GM23338 (cell line): ENCODE measurements around the gene PAXX. TPM values are rescaled to one million over a fixed set of nuclear protein-coding genes. Genes with fewer than 3 reads are reported as not detected.

Source experiments
- ATAC-seq: fragments of 200-7000 bp; cut with Tn5 transposase; 3 replicates; pipeline ENCODE4 v1.9.1; 2020
- DNase-seq: peaks from one replicate; pipeline ENCODE4 v3.0.0-alpha.2; 2015; ENCODE audit warnings: low spot score
- H2AFZ ChIP-seq: fragments of 200-600 bp; sonication (generic); 2 replicates; pipeline ENCODE4 v1.8.0; 2016; ENCODE audit warnings: antibody characterized with exemption, mild to moderate bottlenecking, moderate library complexity
- H3F3A ChIP-seq: fragments of 200-600 bp; sonication (generic); replicated peaks from 2 replicates; pipeline ENCODE4 v1.8.0; 2017; ENCODE audit warnings: antibody characterized with exemption, mixed run types, low read depth
- H3K27ac ChIP-seq: fragments of 200-600 bp; sonication (generic); 2 replicates; pipeline ENCODE4 v1.6.1; 2016; ENCODE audit warnings: low read depth
- H3K27me3 ChIP-seq: fragments of 200-600 bp; sonication (generic); 2 replicates; pipeline ENCODE4 v1.8.0; 2016; ENCODE audit warnings: mild to moderate bottlenecking, mixed run types, moderate library complexity; ENCODE audit not compliant: insufficient read depth
- H3K36me3 ChIP-seq: fragments of 200-600 bp; sonication (generic); 2 replicates; pipeline ENCODE4 v1.8.0; 2016; ENCODE audit warnings: mild to moderate bottlenecking; ENCODE audit not compliant: insufficient read depth
- H3K4me1 ChIP-seq: fragments of 200-600 bp; sonication (generic); 2 replicates; pipeline ENCODE4 v1.8.0; 2016; ENCODE audit warnings: mild to moderate bottlenecking, moderate library complexity; ENCODE audit not compliant: insufficient read depth
- H3K4me2 ChIP-seq: fragments of 200-600 bp; sonication (generic); 2 replicates; pipeline ENCODE4 v1.7.1; 2017; ENCODE audit warnings: mixed run types
- H3K4me3 ChIP-seq: fragments of 200-600 bp; sonication (generic); 2 replicates; pipeline ENCODE4 v1.6.1; 2016; ENCODE audit warnings: mixed run types
- H3K79me2 ChIP-seq: fragments of 200-600 bp; sonication (generic); replicated peaks from 2 replicates; pipeline ENCODE4 v1.8.0; 2017; ENCODE audit warnings: mild to moderate bottlenecking; ENCODE audit not compliant: insufficient read depth
- H3K9me2 ChIP-seq: fragments of 200-600 bp; sonication (generic); 2 replicates; pipeline ENCODE4 v1.8.0; 2017; ENCODE audit not compliant: insufficient read depth
- H4K20me1 ChIP-seq: fragments of 200-600 bp; sonication (generic); replicated peaks from 2 replicates; pipeline ENCODE4 v1.8.0; 2017; ENCODE audit warnings: mild to moderate bottlenecking; ENCODE audit not compliant: insufficient read depth
- H3K27ac Mint-ChIP-seq: 2 replicates; pipeline ENCODE4 v1.8.0; 2020; ENCODE audit warnings: inconsistent platforms, mild to moderate bottlenecking, moderate library complexity, mixed read lengths
- H3K27me3 Mint-ChIP-seq: 3 replicates; pipeline ENCODE4 v1.8.0; 2022; ENCODE audit warnings: low read depth, mild to moderate bottlenecking, moderate library complexity, mixed read lengths, inconsistent platforms; ENCODE audit not compliant: insufficient read depth, poor library complexity
- H3K36me3 Mint-ChIP-seq: 3 replicates; pipeline ENCODE4 v1.8.0; 2021; ENCODE audit warnings: low read depth, mild to moderate bottlenecking, inconsistent platforms, moderate library complexity, mixed read lengths
- H3K4me1 Mint-ChIP-seq: 3 replicates; pipeline ENCODE4 v1.8.0; 2020; ENCODE audit warnings: mild to moderate bottlenecking, inconsistent platforms, mixed read lengths
- H3K4me3 Mint-ChIP-seq: 3 replicates; pipeline ENCODE4 v1.8.0; 2021; ENCODE audit warnings: moderate library complexity, mild to moderate bottlenecking, inconsistent platforms, mixed read lengths
- H3K9me3 Mint-ChIP-seq: 3 replicates; pipeline ENCODE4 v1.8.0; 2020; ENCODE audit warnings: moderate library complexity, mild to moderate bottlenecking, inconsistent platforms, mixed read lengths
- CREB1 ChIP-seq: fragments of 250-450 bp; sonication (Bioruptor Pico); IDR thresholded peaks from 2 replicates; pipeline ENCODE4 v1.5.0; 2020; ENCODE audit warnings: low read depth, mild to moderate bottlenecking, moderate library complexity
- CTCF ChIP-seq, 2 experiments: fragments of 200-600 bp in 1 of 2; sonication (generic) in 1 of 2; conservative IDR thresholded peaks; 2 replicates each; pipeline versions ENCODE4 v1.5.1 to v1.6.1; 2016 to 2017; ENCODE audit warnings: antibody characterized with exemption in 2 of 2, low read depth in 2 of 2, mild to moderate bottlenecking in 2 of 2, moderate library complexity in 1 of 2
- ETS1 ChIP-seq: IDR thresholded peaks from 2 replicates; pipeline ENCODE4 v1.6.1; 2016; ENCODE audit warnings: antibody characterized with exemption
- EZH2 ChIP-seq: fragments of 200-600 bp; sonication (generic); IDR thresholded peaks from one replicate; pipeline ENCODE4 v1.8.0; 2017; ENCODE audit warnings: antibody characterized with exemption, mild to moderate bottlenecking, low read depth; ENCODE audit not compliant: unreplicated experiment
- EZH2phosphoT487 ChIP-seq: fragments of 200-600 bp; sonication (generic); IDR thresholded peaks from one replicate; pipeline ENCODE4 v1.8.1; 2018; ENCODE audit warnings: antibody characterized with exemption; ENCODE audit not compliant: unreplicated experiment
- JUNB ChIP-seq: IDR thresholded peaks from one replicate; pipeline ENCODE4 v1.6.1; 2016; ENCODE audit warnings: antibody characterized with exemption; ENCODE audit not compliant: unreplicated experiment
- NANOG ChIP-seq: IDR thresholded peaks from 2 replicates; pipeline ENCODE4 v1.6.1; 2016; ENCODE audit warnings: antibody characterized with exemption, borderline replicate concordance
- POLR2AphosphoS5 ChIP-seq: IDR thresholded peaks from 2 replicates; pipeline ENCODE4 v1.6.1; 2016; ENCODE audit warnings: antibody characterized with exemption, low read depth
- REST ChIP-seq: IDR thresholded peaks from one replicate; pipeline ENCODE4 v1.6.1; 2018; ENCODE audit warnings: antibody characterized with exemption; ENCODE audit not compliant: unreplicated experiment
- STAT1 ChIP-seq: IDR thresholded peaks from one replicate; pipeline ENCODE4 v1.6.1; 2016; ENCODE audit warnings: antibody characterized with exemption; ENCODE audit not compliant: unreplicated experiment
- ZNF114 ChIP-seq: fragments of 250-450 bp; sonication (Bioruptor Pico); IDR thresholded peaks from 2 replicates; pipeline ENCODE4 v1.5.0; 2020; ENCODE audit warnings: mild to moderate bottlenecking, moderate library complexity
- ZNF331 ChIP-seq: fragments of 250-450 bp; sonication (Bioruptor Pico); IDR thresholded peaks from 2 replicates; pipeline ENCODE4 v1.5.0; 2020; ENCODE audit warnings: low read depth, mild to moderate bottlenecking, moderate library complexity
- ZNF462 ChIP-seq: fragments of 250-450 bp; sonication (Bioruptor Pico); IDR thresholded peaks from 2 replicates; pipeline ENCODE4 v1.5.0; 2020; ENCODE audit warnings: mild to moderate bottlenecking, moderate library complexity
- polyA plus RNA-seq: library from polyadenylated mRNA; unstranded; fragments of >200 nt; fragmentation: Nextera tagmentation; extraction: Ambion mirVana; gene quantifications from 2 replicates; pipeline ENCODE4 v1.2.1, GENCODE V29; 2016
- total RNA-seq: library from RNA; depleted of rRNA; stranded (reverse); fragments of >200 nt; shearing (Covaris generic); gene quantifications from 2 replicates; pipeline ENCODE4 v1.2.3, GENCODE V29; 2014

The PAXX gene
- total and polyA plus RNA-seq, 2 experiments from 2014 or later = 71.5 to 86.0 TPM

- H3K27me3 Mint-ChIP-seq = peaks cover 15% of the 10 kb centered on the region
- H3K27ac Mint-ChIP-seq = no peak overlapping the region
- Histone ChIP-seq H3K27ac (no peak overlapping the region), H4K20me1 (no peaks in the 10 kb centered on the region; the same call in 1 of the 2 replicates), H2AFZ (no peak overlapping the region), H3F3A (no peaks in the 10 kb centered on the region), H3K4me3 (no peak overlapping the region), H3K4me1 (peaks cover 7% of the 10 kb centered on the region; the same call in 1 of the 2 replicates), H3K9me2 (no peaks in the 10 kb centered on the region), H3K4me2 (no peak overlapping the region), H3K36me3 (no peaks in the 10 kb centered on the region), H3K27me3 (peaks cover 14% of the 10 kb centered on the region), H3K79me2 (peaks cover 7% of the 10 kb centered on the region; the same call in 1 of the 2 replicates)
- no peaks in the 10 kb centered on the region; the same call in 2 of the 3 replicates for H3K36me3 Mint-ChIP-seq
- no peak for ATAC-seq
- H3K9me3 Mint-ChIP-seq = no peaks in the 10 kb centered on the region
- TF ChIP-seq NANOG (no peak), ZNF114 (no peak), EZH2phosphoT487 (no peak), CREB1 (CRISPR knock-in tag) (no peak), ETS1 (no peak), JUNB (no peak), ZNF331 (CRISPR knock-in tag) (no peak), CTCF (conservative IDR thresholded peaks at IDR 0.05; ENCODE audit: low read depth in 2 of 2) (no peak), ZNF462 (CRISPR knock-in tag) (no peak), POLR2AphosphoS5 (no peak), REST (no peak), EZH2 (no peak), STAT1 (no peak)
- H3K4me1 Mint-ChIP-seq = peaks cover 4% of the 10 kb centered on the region; the same call in 1 of the 3 replicates
- H3K4me3 Mint-ChIP-seq = no peak overlapping the region
- DNase-seq = no peak
Measured at GRCh38 chr9:137041124-137041523, 48.9 kb downstream of the PAXX start.
